GM12875 (cell line): ENCODE results near the gene DSCAM.

Source experiments
- H3K4me3 ChIP-seq: one replicate; pipeline ENCODE4 v1.5.1; 2011; ENCODE audit warnings: low read depth, low read length, control low read depth
- CTCF ChIP-seq: IDR thresholded peaks from 2 replicates; pipeline ENCODE4 v1.5.1; 2011; ENCODE audit warnings: low read depth, mild to moderate bottlenecking, control low read depth, inconsistent platforms, low read length, moderate library complexity, borderline replicate concordance; ENCODE audit not compliant: insufficient read depth

The DSCAM gene

GRCh38 chr21:40606341-40606740 is 240.6 kb downstream of the DSCAM start:
- no peak overlapping the region for H3K4me3 ChIP-seq
- no peak for TF ChIP-seq CTCF

GRCh38 chr21:40605094-40605493 is 241.9 kb downstream of the DSCAM start:
- no peak for TF ChIP-seq CTCF
- H3K4me3 ChIP-seq, result no peak overlapping the region

GRCh38 chr21:40603774-40604173 is 243.2 kb downstream of the DSCAM start:
- no peak overlapping the region for H3K4me3 ChIP-seq
- no peak for TF ChIP-seq CTCF

- no peak for TF ChIP-seq CTCF
- no peak overlapping the region for H3K4me3 ChIP-seq
Observed at GRCh38 chr21:40602080-40602479, 244.9 kb downstream of the DSCAM start.

- no peak for TF ChIP-seq CTCF
- no peak overlapping the region for H3K4me3 ChIP-seq
Observed at GRCh38 chr21:40595806-40596205, 251.2 kb downstream of the DSCAM start.

- no peak overlapping the region for H3K4me3 ChIP-seq
- TF ChIP-seq CTCF, result no peak
Observed at GRCh38 chr21:40587736-40588346, 259.1 kb downstream of the DSCAM start.

- no peak for TF ChIP-seq CTCF
- H3K4me3 ChIP-seq, result no peak overlapping the region
Observed at GRCh38 chr21:40586575-40586974, 260.4 kb downstream of the DSCAM start.
